DMS79 treated with DMSO at 0.1 percent for 48 hours (cell line): Measurements from ENCODE around the gene PTGFR.

Source experiments
- DNase-seq: peaks from one replicate; lab custom pipeline; 2025; lab: John Stamatoyannopoulos, UW

The PTGFR gene, protein sequence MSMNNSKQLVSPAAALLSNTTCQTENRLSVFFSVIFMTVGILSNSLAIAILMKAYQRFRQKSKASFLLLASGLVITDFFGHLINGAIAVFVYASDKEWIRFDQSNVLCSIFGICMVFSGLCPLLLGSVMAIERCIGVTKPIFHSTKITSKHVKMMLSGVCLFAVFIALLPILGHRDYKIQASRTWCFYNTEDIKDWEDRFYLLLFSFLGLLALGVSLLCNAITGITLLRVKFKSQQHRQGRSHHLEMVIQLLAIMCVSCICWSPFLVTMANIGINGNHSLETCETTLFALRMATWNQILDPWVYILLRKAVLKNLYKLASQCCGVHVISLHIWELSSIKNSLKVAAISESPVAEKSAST

GRCh38 chr1:78490861-78491450, at the start of gene PTGFR:
Gene PTGFR, plus strand, starts transcription at chr1:78490974. Its CDS starts 1,770 bp downstream, at chr1:78492744.
- DNase-seq, result no peak

GRCh38 chr1:78441921-78442320, 48.9 kb upstream of the PTGFR start:
- no peak for DNase-seq

- DNase-seq, result no peak
Observed at GRCh38 chr1:78447086-78447485, 43.7 kb upstream of the PTGFR start.

GRCh38 chr1:78464449-78464891, 26.3 kb upstream of the PTGFR start:
- no peak for DNase-seq

DNA sequence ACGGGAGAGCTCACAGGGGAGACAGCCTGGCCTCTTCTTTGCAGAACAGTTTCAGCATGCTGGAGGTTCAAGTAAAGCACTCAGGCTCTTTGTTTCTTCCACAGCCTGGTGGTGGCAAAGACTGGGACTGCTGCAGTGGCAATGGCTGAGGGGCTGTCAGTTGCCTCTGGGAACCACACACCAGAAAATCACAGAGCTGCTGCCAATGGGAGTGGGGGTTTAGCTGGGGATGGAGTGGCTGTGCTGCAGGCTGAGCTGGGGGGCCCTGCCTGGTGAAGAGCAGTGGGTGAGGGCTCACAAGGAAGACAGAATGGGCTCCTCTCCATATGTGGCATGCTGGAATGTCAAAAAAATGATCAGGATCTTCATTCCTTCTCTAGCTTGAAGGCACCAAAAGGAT, 25.6 kb upstream of the PTGFR start:
- DNase-seq, result no peak

GRCh38 chr1:78468521-78468920, 22.3 kb upstream of the PTGFR start:
- no peak for DNase-seq

- DNase-seq, result no peak
Observed at GRCh38 chr1:78469576-78469975, 21.2 kb upstream of the PTGFR start.

DNA sequence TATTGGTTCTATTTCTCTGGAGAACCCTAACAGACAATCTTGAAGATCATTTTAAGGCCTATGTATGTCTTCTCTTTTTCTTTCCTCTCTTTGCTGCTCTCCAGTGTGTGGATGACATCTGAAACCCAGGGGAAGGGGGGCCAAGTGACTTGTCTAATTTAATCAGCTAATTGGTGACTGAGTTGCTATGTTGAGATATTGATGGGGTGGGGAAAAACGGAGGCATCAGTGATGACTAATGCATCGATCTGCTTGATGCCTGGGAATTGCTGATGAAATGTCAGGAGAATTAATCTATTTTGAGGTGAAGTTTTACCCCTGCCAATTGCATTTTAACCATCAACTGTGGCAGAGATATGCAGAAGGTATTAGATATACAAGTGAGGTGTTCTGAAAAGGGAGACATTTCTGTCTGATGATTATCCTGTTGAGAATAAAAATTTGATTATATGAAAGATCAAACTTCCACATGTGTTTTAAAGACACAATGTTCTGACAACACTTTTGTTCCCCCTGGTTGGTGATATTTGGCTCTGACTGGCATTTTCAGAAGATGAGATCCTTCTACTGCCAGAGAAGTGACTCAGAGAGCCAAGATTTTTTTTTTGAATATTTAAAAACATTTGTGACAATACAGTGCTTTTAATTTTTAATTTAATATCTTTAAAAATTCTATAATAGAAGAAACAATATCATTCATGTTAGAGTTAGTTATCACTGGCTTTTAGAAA, 18.7 kb upstream of the PTGFR start:
- DNase-seq, result no peak

GRCh38 chr1:78472851-78473496, 17.8 kb upstream of the PTGFR start:
- DNase-seq, result no peak

- no peak for DNase-seq
Observed at GRCh38 chr1:78474092-78474491, 16.7 kb upstream of the PTGFR start.

- no peak for DNase-seq
Observed at GRCh38 chr1:78475888-78476610, 14.7 kb upstream of the PTGFR start.

DNA sequence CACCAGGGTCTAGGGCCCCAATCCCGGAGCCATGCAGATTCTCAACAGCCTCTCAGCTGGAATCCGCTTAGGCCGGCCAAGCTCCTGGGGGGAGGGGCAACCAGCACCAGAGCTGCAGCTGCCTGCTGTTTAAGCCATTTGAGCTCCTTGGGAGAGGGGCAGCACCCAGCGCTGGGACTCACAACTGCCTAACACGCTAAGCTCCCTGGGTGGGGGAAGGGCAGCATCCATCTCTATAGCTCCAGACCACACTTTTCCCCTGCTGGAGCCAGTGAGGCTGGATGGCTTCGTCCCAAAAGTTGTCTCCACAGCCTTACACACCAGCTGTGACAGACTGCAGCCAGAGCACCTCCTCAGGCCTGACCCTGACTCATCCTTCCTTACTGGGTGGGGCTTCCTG, 6.9 kb upstream of the PTGFR start:
- no peak for DNase-seq

DNA sequence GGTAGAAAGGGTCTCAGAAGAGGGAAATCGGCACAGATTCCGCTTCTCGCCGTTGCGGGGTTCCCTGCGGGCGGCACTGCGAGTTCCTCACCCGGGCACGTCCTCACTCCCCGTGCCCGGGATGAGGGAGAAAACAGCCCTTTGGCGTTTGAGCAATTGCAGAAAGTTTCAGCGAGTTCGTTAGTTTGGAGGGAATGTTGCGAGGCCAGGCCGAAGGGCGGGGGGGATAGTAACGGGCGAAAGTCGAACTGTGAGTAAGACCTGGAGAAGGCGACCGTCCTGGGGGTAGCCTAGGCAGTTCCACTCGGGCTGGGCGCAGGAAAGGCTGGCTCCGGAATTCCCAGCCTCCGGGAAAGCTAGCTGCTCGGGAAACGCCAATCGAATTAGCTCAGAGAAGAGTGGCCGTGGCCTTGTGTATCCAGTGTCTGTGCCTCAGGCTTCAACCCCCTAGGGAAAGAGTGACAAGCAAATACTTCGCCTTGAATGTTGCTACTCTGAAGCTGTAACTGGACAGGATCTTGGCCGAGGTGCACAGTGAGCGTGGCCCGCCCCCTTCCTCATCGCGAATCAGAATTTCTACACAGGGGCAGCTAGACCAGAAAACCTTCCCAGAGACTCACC, 787 bp downstream of the PTGFR start:
- no peak for DNase-seq

- DNase-seq, result no peak
Observed at GRCh38 chr1:78492386-78492950, 1.7 kb downstream of the PTGFR start.

GRCh38 chr1:78493451-78493850, 2.7 kb downstream of the PTGFR start:
- no peak for DNase-seq

DNA sequence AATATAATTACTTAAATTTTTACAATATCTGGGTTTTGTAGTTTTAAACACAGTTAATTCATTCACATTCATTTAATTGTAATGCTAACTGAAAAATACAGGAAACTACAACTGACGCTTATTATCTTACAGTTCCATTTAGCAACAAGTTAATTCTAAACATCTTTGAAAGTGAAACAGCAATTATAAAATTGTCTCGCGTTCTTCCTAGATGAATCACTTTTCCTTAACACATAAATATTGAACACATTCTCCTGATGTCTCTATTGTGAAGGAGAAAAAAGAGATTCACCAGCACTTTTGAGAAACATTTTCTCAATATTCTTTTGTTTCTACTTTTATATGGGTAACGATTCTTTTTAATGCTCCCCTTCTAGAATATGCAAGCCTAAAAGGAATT, 6.4 kb downstream of the PTGFR start:
- no peak for DNase-seq

DNA sequence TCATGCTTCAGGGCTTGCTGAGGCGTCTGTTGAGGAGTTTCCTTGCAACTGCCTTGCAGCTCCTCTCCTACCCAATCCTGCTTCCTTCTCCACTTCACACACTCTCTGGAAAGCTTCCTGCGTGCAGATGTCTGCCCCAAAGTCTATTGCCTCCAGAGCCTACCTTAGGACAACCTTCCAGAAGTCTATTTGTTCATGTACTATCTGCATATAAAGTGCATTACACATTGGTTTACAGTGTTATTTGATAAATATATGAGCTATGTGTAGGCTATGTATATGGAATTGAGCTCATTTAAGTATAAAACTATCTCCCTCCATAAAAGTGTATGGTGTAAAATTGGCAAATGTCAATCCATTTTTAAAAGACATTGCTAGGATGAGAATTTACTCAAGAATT, 9.8 kb downstream of the PTGFR start:
- no peak for DNase-seq

DNA sequence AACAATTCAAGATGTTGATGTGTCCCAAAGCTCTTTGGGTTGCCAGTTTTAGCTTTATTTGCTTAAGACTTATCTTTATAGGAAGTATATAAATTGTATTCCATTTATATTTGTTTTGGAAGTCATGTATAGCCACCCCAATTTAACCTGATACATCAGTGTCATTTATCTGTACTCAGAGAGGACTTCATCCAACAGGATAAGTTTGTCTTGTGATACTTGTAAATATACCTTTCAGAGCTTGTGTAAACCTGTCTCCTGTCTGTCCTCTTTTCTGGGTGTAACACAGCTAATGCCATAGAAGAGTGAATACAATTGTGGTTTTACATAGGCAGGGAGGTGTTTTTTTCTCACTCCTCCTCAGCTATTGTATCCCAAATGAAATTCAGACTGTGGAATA, 10.4 kb downstream of the PTGFR start:
- no peak for DNase-seq

DNA sequence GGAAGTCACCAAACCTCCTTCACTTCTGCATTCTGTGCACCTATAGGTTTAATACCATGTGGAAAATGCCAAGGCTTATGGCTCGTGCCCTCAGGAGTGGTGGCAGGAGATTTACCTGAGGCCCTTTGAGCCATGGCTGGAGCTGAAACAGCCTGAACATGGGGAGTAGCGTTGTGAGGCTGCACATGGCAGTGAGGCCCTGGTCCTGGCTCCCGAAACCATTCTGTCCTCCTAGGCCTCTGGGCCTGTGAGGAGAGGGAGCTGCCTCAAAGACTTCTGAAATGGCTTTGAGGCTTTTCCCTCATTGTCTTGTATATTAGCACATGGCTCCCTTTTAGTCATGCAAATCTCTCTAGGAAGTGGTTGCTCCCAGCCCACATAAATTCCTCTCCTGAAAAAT, 20.6 kb downstream of the PTGFR start:
- DNase-seq, result no peak

DNA sequence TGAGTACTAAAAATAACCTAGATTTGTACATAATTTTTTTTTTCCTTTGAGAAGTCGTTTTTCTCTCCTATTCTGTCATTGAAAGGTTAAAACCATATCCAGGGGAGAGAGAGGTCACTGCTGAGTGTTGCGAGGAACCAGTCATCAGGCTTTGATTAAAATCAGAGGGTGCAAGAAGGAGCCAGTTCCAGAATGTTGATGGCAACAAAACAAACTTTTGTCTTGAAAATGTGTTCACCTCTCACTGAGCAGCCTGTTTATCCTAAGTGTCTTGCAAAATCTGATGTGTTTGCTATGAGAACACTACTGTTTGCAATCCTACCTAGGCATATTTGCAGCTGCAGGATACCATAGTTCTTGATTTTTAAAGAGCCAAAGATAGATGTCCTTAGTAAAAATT, 25.9 kb downstream of the PTGFR start:
- no peak for DNase-seq

- DNase-seq, result no peak
Observed at GRCh38 chr1:78519446-78519845, 28.7 kb downstream of the PTGFR start.
